Caki2 (cell line): ENCODE data around the gene CAPZB. TPM values are rescaled to one million over a fixed set of nuclear protein-coding genes. Genes with fewer than 3 reads are reported as not detected.

Experiments
- DNase-seq: peaks from one replicate; pipeline ENCODE4 v3.0.0-alpha.2; 2015; ENCODE audit warnings: low read depth
- in situ Hi-C: cut with HindIII; loops from 2 replicates; pipeline ENCODE4 v1.10.0; 2016; ENCODE audit warnings: low sequenced_read_pairs, low pct_unique_long_range_greater_than_20kb, mixed read lengths
- total RNA-seq: library from RNA; depleted of rRNA; stranded (reverse); fragments of >200 nt; shearing (Covaris generic); gene quantifications from 2 replicates; pipeline ENCODE4 v1.2.3, GENCODE V29; 2014; ENCODE audit warnings: low replicate concordance

CAPZB gene
- total RNA-seq, 1 experiment from 2014 or later = 321 TPM

DNA sequence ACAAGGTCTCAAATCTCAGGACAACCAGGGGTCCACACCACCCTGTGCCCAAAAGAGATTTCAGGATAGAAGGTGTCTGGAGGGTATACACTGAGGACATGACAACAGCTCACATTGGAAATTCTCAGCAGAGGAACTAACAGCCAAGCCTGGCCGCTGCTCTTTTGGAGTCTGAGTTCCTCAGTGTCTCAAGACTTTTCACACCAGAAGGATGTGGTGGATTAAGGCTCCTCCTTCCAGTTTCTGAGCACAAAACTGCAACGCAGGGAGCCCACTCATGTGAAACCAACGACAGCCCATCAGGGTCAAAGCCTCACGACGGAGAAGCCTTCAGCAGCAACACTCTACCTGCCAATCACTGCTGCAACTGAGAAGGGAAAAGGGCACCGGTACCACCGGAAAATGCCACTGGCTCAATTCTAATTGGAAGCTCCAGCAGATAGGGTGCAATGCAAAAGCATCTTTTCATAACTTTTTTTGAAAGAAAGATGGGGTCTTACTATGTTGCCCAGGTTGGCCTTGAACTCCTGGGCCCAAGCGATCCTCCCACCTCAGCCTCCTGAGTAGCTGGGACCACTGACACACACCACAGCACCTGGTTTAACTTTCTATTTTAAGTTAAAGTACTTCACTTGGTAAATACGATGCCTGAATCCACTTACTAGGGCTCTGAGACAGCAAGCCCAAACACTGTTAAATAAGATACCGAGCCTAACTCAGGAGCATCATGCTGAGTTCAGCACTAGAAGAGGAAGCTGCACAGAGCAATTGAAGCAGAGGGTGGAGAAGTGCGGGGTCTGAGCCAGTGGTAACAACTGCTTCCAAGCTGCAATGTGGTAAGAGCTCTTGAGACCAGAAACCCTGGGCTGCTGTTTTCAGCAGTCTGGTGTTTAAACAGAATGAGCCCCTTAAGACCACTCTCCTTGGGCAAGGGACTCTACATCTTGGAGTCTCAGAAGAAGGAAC lies 7.8 kb downstream of the CAPZB start:
- in situ Hi-C loops = no loop called here

DNA sequence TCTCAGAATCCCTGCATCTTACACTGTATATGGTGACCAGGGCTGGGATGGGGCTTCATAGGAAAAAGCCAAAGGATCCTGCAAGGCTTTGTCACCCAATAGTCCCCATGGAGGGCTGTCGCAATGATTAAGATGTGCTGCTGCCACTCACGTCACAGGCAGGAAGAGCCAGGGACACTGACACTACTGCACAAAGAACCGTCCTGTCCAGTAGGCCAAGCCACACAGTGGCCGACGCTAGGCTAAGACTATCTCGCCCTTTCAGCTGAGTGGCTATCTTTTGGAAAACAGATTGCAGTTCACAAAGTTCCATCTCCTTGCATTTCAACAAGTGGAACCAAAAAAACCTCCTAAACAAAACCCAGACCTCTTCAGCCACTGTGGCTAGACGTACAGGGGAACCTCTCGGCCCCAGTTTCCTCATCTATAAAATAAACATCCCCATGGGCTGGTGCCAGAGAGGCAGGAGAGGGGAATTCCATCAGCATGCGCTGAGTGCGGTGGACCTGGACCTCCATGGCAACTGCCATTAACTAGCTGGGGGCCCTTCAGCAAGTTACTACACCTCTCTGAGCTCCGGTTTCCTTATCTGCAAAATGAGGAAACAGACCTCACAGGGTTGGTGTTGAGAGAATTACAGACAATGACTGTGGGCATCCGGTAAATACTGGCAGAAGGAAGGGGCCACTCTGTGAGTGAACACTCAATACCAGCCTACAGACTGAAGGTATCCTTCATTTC lies 8.7 kb downstream of the CAPZB start:
- in situ Hi-C loops = no loop called here
- DNase-seq = peak; percentile 17

More for the DNA sequence above, 7.8 kb downstream of the CAPZB start:
- no peak for DNase-seq

DNA sequence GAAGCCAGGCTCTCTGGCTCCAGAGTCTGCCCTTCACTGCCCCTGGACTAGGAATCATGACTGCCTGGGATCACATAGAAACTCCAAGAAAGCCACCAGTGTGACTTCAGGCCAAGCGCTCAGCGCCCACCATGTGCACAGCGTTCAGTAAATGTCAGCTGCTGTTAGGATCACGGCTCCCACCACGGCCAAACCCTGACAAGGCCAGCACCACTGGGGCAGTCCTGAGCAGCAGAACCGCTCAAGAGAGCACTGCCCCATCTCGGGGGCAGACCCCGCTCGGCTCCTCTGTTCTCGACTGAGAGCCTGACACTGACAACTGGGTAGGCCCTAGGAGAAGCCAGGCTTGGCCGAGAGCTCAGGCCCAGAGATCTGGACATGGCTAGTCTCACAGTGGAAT lies 10.0 kb downstream of the CAPZB start:
- DNase-seq = no peak
- in situ Hi-C loops = no loop called here

DNA sequence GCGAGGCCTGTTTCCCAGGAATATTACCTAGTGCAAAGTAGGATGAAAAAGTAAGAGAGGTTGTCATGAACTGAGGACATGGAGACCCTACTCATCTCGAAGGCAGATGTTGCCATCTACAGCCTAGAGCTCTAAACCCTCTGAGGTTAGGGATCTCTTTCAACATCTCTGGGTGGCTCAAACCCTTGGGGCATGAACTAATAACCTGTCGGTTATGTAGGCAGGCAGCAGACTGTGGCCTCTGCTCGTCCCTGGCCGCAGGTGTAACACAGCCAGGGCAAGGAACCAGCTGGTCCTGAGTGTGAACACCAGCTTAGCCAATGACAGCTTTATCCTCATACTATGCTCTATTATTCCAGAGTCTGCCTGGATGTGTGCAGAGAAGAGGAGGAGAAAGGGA lies 13.2 kb downstream of the CAPZB start:
- in situ Hi-C loops = no loop called here
- no peak for DNase-seq

DNA sequence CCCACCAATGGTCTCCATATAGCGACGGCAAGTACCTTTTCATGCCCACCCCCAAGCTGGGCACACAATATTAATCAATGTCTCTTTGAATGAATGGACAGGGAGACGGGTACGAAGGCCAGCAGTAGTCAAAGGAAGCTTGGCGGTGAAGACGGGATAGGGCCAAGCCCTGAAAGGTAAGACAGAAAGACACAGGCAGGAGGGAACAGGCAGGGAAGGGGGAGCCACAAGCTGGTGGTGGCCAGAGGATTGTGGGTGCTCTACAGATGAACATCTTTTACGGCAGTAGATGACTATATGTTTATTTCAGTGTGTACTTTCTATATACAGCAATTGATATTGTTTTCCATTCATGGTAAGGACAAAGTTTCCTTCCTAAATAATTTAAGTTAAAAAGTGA lies 16.3 kb downstream of the CAPZB start:
- DNase-seq = no peak
- in situ Hi-C loops = no loop called here

DNA sequence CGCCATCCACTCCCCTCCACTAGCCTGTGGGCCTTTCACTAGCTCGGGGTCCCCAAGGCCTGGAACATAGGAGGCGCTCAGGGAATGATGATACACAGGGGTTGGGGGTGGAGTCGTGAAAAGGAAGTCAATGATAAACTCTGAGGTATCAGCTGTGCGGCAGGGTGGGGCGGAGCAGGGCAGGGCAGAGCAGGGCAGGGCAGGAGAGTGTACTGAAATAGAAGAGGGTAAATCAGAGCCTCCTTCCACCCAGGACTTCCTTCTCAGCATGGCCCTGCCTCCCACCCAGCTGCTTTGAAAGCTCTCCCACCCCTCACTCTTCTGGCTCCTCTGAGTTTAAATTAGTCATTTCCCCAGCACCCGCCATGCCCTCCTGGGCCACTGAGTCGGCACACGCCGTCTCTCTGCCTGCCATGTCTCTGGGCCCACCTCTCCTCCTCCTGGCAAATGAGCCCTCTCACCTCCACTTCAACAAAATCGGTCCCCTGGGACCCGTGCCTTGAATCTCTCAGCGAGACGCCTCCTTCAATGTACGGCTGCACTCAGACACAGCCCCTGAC lies 16.9 kb downstream of the CAPZB start:
- DNase-seq = peak; percentile 56
- in situ Hi-C loops = no loop called here

DNA sequence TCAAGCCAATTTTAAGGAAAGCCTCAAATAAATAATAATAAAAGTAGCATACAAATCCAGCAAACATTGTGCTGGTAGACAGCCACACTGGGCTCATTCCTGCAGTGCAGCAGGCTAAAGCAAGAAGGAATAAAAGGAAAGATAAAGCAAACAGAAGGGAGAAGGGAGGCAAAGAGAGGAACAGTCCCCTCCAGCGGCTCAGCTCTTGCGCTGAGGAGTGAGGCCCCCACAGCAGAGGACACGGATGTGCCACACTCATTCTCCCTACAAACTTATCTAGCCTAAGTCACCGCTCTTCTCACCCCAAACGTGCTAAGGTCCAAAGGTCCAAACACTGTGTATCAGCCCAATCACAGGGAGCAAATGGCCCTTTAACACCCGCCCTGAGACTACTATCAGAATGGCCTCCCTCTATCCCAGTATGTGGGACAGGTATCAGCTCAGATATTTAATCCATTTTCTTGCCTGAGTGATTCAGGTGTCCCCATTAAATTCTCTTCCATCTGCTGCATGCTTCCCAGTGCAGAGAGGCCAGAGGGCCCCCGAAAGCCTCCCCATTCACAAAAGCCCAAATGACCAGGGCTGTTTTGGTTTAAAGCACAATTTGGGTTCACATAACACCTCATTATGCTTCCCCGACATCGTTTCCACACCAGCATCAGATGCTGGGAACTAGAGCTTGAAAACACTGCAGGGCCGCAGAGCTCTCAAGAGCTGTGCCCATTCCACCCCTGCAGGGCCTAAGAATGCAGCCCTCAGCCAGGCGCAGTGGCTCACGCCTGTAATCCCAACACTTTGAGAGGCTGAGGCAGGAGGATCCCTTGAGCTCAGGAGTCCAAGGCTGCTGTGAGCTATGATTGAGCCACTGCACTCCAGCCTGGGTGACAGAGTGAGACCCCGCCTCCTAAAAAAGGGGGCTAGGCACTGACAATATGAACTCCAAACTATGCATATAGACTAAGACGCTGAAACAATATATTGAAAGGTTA lies 17.8 kb downstream of the CAPZB start:
- no peak for DNase-seq
- in situ Hi-C loops = no loop called here

DNA sequence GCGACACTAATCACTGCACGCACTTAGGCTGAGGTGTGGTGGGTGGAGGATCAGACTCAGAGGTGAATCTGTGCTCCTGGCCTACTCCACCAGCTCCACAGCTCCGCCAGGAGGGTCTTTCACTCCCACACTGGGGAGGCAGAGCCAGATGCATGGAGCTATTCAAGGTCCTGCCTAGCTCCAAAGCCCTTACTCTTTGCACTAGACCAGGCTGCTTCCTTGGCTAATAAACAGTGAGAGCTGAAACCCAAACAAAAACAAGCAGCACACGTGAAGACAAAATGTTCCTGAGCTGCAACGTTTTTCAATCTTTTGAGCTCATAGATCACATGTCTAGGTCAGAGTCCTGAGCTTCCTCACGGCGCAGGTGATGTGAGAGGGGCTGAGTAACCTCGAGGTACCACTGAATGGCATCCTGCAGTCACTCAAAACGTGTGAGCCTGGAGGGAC lies 19.2 kb downstream of the CAPZB start:
- in situ Hi-C loops = no loop called here

DNA sequence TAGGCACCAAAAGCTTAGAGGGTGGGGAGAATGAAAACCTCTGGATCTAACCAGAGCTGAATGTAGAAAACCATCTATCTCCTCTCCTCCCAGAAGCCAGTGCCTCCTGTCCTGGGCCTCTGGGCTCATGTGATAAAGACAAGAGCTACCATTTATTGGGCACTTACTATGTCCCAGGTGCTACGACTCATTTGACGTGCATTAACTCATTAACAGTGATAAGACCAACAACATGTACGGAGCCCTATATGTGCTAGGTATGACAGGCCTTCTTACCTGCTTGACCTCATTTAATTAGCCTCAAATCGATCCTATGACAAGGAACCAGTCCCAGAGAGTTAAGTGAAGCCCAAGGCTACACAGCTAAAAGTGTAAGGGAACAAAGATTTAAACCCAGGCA lies 19.7 kb downstream of the CAPZB start:
- DNase-seq = no peak
- in situ Hi-C loops = no loop called here

More for the DNA sequence above, 19.2 kb downstream of the CAPZB start:
- DNase-seq = no peak

DNA sequence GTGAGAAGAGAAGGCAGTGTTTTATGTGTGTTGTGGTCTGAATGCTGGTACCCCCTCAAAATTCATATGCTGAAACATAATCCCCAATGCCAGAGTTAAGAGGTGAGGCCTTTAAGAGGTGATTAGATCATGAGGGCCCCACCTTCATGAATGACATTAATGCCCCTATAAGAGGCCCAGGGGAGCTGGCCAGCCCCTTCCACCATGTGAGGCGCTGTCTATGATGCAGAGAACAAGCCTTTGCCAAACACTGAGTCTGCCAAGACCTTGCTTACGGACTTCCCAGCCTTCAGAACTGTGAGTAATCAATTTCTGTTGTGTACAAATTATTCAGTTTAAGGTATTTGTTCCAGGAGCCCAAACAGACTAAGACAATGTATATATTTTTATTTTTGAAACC lies 20.2 kb downstream of the CAPZB start:
- in situ Hi-C loops = no loop called here
- no peak for DNase-seq

DNA sequence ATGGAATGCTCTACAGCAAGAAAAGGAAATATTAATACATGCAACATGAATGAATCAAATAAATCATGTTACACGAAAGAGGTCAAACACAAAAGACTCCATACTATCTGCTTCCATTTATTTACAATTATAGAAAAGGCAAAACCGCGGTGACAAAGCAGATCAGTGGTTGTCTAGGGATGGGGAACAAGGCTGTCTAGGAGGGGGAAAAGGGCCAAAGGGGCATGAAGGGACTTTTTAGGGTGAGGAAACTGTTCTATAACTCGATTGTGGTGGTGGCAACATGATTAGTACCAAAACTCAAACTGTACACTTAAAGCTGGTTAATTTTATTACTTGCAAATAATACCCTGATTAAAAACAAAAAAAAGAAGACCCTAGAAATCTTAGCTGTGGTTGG lies 20.6 kb downstream of the CAPZB start:
- in situ Hi-C loops = no loop called here
- no peak for DNase-seq

DNA sequence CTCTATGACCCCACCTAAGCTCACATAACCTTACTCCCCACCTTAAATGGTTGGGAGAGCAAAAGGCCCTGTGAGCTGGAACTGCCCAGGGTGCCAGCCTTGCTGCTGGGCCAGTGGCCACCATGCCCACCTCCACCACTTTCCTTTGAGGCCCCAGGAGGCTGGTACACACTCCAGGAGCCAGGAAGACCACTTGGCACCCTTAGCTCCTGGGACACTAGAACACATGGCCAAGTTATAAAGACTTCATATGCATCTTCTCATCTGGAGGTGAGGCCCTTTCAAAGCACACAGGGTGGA lies 21.9 kb downstream of the CAPZB start:
- in situ Hi-C loops = no loop called here

DNA sequence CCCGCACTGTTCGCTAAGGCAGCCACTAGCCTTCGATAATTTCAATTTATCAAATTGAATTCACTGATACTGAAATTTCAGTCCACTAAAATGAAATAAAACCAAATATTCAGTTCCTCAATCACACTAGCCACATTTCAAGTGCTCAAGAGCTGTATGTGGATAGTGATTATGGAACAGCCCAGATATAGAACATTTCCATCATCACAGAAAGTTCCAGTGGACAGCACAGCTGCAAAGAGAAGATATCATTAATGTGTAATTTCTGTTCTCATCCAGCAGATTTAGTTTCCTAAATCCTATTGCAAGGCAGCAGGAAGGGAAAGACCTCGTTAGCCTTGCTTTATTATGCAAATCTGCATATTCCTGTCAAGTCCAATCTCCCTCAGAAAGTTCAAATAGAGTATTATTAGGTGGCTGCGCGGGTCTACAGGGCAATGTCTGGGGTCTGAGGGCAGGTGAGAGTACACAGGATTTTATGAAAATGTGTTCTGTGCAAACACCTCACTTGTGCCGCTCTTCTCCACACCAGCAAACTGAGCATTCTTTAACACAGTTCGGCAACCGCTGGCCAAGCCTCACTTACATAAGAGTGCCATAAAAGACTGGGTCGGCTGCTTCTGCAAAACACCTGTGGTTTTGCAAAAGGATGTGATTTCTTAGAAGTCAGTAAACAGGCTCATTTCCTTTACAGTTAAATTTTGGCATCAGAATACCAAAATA lies 22.4 kb downstream of the CAPZB start:
- in situ Hi-C loops = no loop called here

More for the DNA sequence above, 21.9 kb downstream of the CAPZB start:
- no peak for DNase-seq

DNA sequence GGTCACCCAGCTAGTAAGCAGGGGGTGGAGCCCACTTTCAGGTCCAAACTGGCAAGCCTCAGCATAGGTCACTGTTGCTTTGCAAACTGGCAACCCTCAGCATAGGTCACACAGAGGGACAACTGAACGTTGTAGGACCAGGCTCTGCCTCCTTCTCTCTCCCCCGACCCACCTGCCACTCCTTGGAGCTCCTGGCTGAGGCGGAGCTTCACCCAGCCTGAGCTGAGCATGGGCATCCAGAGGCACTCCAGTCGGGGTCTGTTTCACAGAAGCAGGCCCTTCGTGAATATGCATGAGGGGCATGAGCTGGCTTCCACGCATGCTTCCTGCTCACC lies 24.2 kb downstream of the CAPZB start:
- in situ Hi-C loops = no loop called here
- DNase-seq = no peak

More for the DNA sequence above, 22.4 kb downstream of the CAPZB start:
- DNase-seq = no peak

DNA sequence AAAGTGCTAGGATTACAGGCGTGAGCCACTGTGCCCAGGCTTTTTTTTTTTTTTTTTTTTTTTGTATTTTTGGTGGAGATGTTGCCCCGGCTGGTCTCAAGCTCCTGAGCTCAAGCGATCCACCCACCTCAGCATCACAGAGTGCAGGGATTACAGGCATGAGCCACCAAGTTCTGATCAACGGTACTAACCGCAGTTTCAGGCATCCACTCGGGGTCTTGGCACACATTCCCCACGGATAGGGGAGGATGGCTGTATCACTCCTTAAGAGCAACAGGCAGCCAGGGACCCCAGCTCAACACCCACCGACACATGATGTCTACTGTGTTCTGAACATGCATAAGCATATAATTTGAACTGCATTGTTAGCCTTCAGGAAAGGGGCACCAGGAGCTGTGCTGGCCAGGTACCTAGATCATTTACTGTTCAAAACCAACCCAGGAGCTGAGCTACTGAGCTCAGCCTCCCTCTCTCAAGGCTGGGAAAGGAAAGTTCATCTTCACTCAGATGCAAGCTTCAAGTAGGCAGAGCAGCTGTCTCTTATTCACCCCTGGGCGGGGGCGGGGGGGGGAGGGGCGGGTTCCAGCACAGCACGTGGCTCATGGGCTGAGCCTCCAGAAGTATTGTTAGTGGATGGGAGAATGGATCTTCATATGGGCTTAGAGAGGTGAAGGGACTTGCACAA lies 24.7 kb downstream of the CAPZB start:
- no peak for DNase-seq
- in situ Hi-C loops = no loop called here

DNA sequence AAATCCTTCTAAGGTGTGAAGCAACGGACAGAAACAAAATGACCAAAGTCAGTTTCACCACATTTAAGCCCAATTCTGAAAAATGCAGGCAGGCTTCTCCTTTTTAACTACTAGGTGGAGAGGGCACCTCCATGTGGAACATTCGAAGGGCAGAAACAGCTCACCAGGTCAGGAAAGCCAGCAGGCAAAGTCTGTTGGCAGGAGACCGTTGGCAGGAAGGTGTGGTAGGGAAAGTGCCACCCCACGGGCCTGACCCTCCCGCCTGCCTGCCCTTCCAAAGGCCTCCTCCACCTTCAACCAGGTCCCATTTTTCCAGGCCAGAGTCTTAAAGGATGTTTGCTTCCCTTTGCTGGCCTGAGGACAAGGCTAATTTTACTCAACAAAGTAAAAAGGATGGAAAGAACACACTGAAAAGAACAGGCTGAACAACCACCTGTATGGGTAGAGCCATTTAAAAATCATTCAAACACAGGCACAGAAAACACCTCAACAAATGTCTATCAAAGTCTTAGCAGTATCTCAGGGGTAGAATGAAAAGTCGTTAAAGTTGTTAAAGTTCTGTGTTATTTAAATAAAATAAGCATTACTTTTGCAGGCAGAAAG lies 26.4 kb downstream of the CAPZB start:
- in situ Hi-C loops = no loop called here
- no peak for DNase-seq

DNA sequence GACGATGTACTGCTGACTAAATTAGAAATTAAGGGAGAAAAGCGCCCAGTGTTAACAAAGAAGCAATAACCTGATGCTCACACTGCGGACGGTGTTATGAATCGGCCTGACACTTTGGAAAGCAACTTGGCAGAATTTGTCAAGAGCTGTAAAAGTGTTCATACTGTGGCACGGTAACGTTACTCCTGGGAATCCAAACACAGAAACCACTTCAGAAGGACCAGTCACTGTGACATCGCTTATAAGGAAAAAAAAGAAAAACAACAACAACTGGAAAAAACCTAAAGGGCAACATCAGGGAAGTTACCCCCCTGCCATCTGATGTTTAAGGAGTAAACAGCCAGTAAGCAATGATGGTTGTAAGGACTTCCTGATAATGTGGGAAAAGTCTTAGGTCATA lies 27.7 kb downstream of the CAPZB start:
- no peak for DNase-seq
- in situ Hi-C loops = no loop called here
